ENCODE measurements around the gene BPIFA1.

GRCh38 chr20:33237989-33238388, 2.2 kb downstream of the BPIFA1 start:
- TF ChIP-seq CTCF (IDR thresholded peaks at IDR 0.05) (no peak), POLR2A (IDR thresholded peaks at IDR 0.05) (no peak), POLR2AphosphoS5 (IDR thresholded peaks at IDR 0.05) (no peak), EP300 (IDR thresholded peaks at IDR 0.05) (no peak)
